ENCODE results near the gene IVD.

The IVD gene

GRCh38 chr15:40405501-40406381 is at the start of gene IVD:
Gene IVD, plus strand, starts transcription at chr15:40405795. Its CDS starts 33 bp downstream, at chr15:40405828.
- peak; percentile 72 to 78 for DNase-seq

- DNase-seq, result no peak
These were observed 49.5 kb upstream of the IVD start for GRCh38 chr15:40355976-40356585.

GRCh38 chr15:40357246-40357645 is 48.3 kb upstream of the IVD start:
- no peak for DNase-seq

GRCh38 chr15:40357723-40358470 is 47.7 kb upstream of the IVD start, which contains the start of gene DISP2:
Gene DISP2, plus strand, starts transcription at chr15:40358219. Its CDS starts 103 bp downstream, at chr15:40358322.
- peak; percentile 84 to 85 for DNase-seq

- DNase-seq, result no peak
These were observed 46.9 kb upstream of the IVD start for GRCh38 chr15:40358471-40359353.

GRCh38 chr15:40360015-40360414 is 45.6 kb upstream of the IVD start:
- no peak for DNase-seq

- no peak for DNase-seq
These were observed 44.0 kb upstream of the IVD start for GRCh38 chr15:40361640-40362039.

GRCh38 chr15:40363611-40364010 is 42.0 kb upstream of the IVD start:
- DNase-seq, result no peak

- DNase-seq, result no peak
These were observed 41.3 kb upstream of the IVD start for GRCh38 chr15:40364251-40364650.

- no peak for DNase-seq
These were observed 40.6 kb upstream of the IVD start for GRCh38 chr15:40365016-40365415.

GRCh38 chr15:40365624-40366456 is 39.8 kb upstream of the IVD start:
- DNase-seq, result no peak

- DNase-seq, result no peak
These were observed 38.9 kb upstream of the IVD start for GRCh38 chr15:40366457-40367370.

GRCh38 chr15:40367371-40367685 is 38.3 kb upstream of the IVD start:
- DNase-seq, result no peak

- DNase-seq, result peak; percentile 75 to 83
These were observed 37.6 kb upstream of the IVD start for GRCh38 chr15:40367686-40368611.

- DNase-seq, result no peak
These were observed 36.7 kb upstream of the IVD start for GRCh38 chr15:40368719-40369473.

- no peak for DNase-seq
These were observed 36.1 kb upstream of the IVD start for GRCh38 chr15:40369474-40369869.

GRCh38 chr15:40369971-40370370 is 35.6 kb upstream of the IVD start:
- no peak for DNase-seq

GRCh38 chr15:40372981-40373380 is 32.6 kb upstream of the IVD start:
- no peak for DNase-seq

- DNase-seq, result no peak
These were observed 28.0 kb upstream of the IVD start for GRCh38 chr15:40377606-40378005.

Data from activated CD4-positive, alpha-beta T cell treated with anti-CD3 and anti-CD28 coated beads, Interleukin-2, amount 50 U/mL, for 4 hours (primary cell).